OCI-LY3 (cell line): Measurements from ENCODE around the gene MSMP.

Source experiments
- H2AFZ ChIP-seq: fragments of 200-600, 300-600 bp; shearing (Covaris generic); 2 replicates; pipeline ENCODE4 v1.6.0; 2014; ENCODE audit warnings: antibody characterized with exemption, low read depth, low read length
- H3K27ac ChIP-seq: fragments of 200-600, 300-600 bp; sonication (generic); 2 replicates; pipeline ENCODE4 v1.5.1; 2014; ENCODE audit warnings: mild to moderate bottlenecking, low read length, moderate library complexity, mixed read lengths
- H3K27me3 ChIP-seq: fragments of 200-600, 300-600 bp; sonication (generic); 2 replicates; pipeline ENCODE4 v1.6.1; 2014; ENCODE audit warnings: low read depth, low read length, mixed read lengths
- H3K36me3 ChIP-seq: fragments of 200-600, 300-600 bp; sonication (generic); replicated peaks from 2 replicates; pipeline ENCODE3; 2014; ENCODE audit warnings: low read depth, low read length, mixed read lengths
- H3K4me1 ChIP-seq: fragments of 300-600, 200-600 bp; sonication (generic); 2 replicates; pipeline ENCODE4 v1.6.1; 2014; ENCODE audit warnings: low read length, mixed read lengths
- H3K4me2 ChIP-seq: fragments of 200-600, 300-600 bp; sonication (generic); 2 replicates; pipeline ENCODE4 v1.6.1; 2014; ENCODE audit warnings: low read length, mixed read lengths
- H3K4me3 ChIP-seq: fragments of 300-600, 200-600 bp; sonication (generic); 2 replicates; pipeline ENCODE4 v1.5.1; 2014; ENCODE audit warnings: antibody characterized with exemption, mild to moderate bottlenecking, low read length, moderate library complexity
- H3K79me2 ChIP-seq: fragments of 300-600, 200-600 bp; shearing (Covaris generic); 2 replicates; pipeline ENCODE4 v1.6.1; 2014; ENCODE audit warnings: mild to moderate bottlenecking, low read length, mixed read lengths
- H3K9ac ChIP-seq: fragments of 300-600, 200-600 bp; shearing (Covaris generic); 2 replicates; pipeline ENCODE4 v1.6.0; 2014; ENCODE audit warnings: mild to moderate bottlenecking, low read length, moderate library complexity
- H3K9me3 ChIP-seq: fragments of 200-600, 300-600 bp; shearing (Covaris generic); 2 replicates; pipeline ENCODE4 v1.6.1; 2014; ENCODE audit warnings: low read length, mixed read lengths; ENCODE audit not compliant: insufficient read depth
- H4K20me1 ChIP-seq: fragments of 200-600, 300-600 bp; sonication (generic); 2 replicates; pipeline ENCODE4 v1.6.1; 2016; ENCODE audit warnings: low read length, mixed read lengths; ENCODE audit not compliant: insufficient read depth
- EZH2phosphoT487 ChIP-seq: fragments of 200-600 bp; shearing (Covaris generic); IDR thresholded peaks from 2 replicates; pipeline ENCODE4 v1.6.1; 2018; ENCODE audit warnings: antibody characterized with exemption, mixed run types, low read depth
- TF ChIP-seq, protein P1 (sequence below): fragments of 200-600, 300-600 bp; sonication (generic); IDR thresholded peaks from 2 replicates; pipeline ENCODE4 v1.5.1; 2014; ENCODE audit warnings: antibody characterized with exemption, low read length, low read depth

Gene MSMP

DNA sequence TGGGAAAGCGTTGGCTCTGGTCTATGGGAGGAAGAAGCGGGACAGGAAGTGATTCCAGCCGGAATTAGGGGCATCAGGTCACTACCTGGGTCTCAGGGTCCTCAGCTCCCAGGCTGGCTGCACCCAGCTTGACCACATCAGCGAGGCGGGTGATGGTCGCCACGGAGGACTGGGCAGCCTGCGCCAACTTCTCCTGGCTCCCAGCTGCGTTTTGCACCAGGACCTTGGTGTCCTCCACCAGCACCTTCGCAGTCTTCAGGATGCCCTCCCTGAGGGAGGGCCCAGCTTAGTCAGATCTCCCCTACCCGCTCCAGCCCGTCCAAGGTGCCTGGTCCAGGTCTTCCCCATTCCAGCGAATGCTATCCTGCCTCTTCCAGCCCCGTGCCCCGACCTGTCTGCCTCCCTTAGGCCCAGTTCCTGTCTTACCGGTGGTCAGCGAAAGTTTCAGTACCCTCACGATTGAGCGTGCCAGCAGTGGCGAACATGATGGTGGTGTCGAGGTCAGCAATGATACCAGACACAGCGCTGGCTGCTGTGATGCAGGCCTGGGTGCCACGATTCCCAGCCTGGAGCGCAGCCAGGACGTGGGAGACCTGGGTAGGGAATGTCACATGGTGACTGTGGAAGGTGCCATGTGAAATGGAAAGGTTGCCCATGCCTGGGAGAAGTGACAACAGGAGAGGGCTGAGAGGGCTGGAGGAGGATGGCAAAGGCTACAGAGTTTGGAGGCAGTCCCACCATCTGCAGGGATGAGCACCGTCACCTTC is 50.0 kb downstream of the MSMP start:
- no peak overlapping the region for H2AFZ ChIP-seq
- H3K4me3 ChIP-seq = no peak overlapping the region
- no peak overlapping the region for H3K27ac ChIP-seq
- H3K9ac ChIP-seq = no peak overlapping the region
- no peaks in the 10 kb centered on the region for H3K4me1 ChIP-seq
- H3K27me3 ChIP-seq = no peaks in the 10 kb centered on the region
- no peaks in the 10 kb centered on the region for H3K9me3 ChIP-seq
- H3K79me2 ChIP-seq = no peaks in the 10 kb centered on the region
- no peak overlapping the region for H3K4me2 ChIP-seq
- peaks cover 85% of the 10 kb centered on the region for H3K36me3 ChIP-seq
- H4K20me1 ChIP-seq = no peaks in the 10 kb centered on the region
- TF ChIP-seq EZH2phosphoT487 = no peak
- TF ChIP-seq, protein P1, sequence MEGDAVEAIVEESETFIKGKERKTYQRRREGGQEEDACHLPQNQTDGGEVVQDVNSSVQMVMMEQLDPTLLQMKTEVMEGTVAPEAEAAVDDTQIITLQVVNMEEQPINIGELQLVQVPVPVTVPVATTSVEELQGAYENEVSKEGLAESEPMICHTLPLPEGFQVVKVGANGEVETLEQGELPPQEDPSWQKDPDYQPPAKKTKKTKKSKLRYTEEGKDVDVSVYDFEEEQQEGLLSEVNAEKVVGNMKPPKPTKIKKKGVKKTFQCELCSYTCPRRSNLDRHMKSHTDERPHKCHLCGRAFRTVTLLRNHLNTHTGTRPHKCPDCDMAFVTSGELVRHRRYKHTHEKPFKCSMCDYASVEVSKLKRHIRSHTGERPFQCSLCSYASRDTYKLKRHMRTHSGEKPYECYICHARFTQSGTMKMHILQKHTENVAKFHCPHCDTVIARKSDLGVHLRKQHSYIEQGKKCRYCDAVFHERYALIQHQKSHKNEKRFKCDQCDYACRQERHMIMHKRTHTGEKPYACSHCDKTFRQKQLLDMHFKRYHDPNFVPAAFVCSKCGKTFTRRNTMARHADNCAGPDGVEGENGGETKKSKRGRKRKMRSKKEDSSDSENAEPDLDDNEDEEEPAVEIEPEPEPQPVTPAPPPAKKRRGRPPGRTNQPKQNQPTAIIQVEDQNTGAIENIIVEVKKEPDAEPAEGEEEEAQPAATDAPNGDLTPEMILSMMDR = no peak
